GM18505 (cell line): Measurements from ENCODE around the gene C1S.
"Not testable (repeated sequence)": the region's sequence is repeated elsewhere in the genome, so short reads cannot be mapped to it uniquely, and the experiment has no call there.

ENCODE experiments used
- ATAC-seq: cut with Tn5 transposase; IDR thresholded peaks from one replicate; pipeline ENCODE4 v1.9.1; 2021; ENCODE audit not compliant: unreplicated experiment
- POLR2A ChIP-seq: IDR thresholded peaks from 4 replicates; pipeline ENCODE4 v1.6.1; 2011; ENCODE audit warnings: borderline replicate concordance; ENCODE audit not compliant: insufficient read depth, insufficient read length; ENCODE audit errors: extremely low read depth

The C1S gene

DNA sequence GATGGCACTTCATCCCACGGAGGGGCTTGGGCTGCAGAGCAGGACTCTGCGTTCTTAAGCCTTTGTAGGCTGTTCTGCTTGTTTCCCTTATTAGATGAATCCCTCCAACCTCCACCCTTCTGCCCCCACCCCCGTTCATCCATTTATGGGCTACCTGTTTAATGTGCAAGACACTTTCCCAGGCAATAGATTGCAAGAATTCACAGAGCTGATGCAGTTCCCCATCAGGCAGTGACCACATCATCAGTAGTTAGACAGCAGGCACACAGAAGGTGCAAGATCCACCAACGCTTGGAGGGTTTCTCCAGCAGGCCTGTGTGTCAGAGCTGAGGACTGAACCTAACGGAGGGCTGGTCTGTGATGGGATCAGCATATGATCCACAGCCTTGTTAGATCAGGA, 33.0 kb downstream of the C1S start:
- no peak for ATAC-seq
- no peak for TF ChIP-seq POLR2A

DNA sequence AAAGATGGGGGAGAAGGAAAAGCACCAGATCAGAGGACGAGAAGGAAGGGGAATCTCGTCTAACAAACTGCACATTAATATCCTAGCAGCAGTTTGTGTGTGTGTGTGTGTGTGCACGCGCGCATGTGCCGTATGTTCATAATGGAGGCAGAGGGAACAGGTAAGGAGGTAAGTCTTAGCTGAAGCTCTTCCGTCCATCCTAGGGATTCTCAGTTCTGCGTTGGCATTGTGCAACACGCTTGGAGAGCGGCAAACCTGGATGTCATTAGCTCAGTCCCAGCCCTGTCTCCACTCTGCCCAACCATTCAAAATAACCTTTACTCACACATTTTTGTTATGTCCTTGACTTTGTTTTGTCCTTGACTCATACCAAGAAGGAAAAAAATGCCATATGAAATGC, 33.4 kb downstream of the C1S start:
- TF ChIP-seq POLR2A, result no peak
- ATAC-seq, result no peak

DNA sequence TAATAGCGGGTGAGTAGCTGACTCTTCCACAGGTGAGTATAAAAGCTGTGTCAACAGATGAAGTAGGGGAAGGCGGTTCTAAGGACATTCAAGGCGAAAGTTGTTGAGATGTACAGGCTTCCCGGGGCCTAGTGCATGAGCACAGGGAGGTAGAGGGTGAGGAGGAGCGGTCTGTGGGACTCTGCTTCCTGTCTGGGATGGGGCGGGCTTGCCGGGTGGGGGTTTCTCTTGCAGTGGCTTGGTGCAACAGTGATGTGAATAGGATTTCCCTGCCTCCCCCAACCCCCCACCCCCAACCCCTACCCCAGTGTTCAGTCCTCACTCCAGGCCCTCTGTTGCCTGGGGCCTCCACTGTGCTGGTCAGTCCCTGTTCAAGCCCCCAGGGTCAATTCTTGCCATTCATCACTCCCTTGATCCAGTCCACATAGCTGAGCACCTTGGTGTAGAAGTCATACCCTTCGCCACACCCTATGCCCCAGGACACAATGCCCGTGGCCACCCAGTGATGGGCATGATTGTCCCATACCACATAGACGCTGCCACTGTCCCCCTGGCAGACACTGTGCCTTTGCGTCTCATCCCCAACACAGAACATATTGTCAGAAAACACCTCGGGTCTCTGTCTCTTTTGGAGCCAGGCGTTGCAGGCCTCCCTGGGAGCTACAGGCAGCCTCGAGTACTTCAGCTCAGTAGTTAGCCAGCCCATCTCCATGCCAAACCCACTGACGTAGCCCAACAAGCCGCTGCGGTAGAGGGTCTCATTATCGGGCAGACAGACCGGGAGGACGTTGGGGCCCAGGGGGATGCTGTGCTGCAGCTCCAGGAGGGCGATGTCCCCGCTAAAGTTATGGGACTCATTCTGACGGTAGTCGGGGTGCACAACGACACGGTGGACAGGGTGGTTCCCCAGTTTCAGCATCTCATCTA, 35.8 kb downstream of the C1S start:
- no peak for TF ChIP-seq POLR2A
- ATAC-seq, result no peak

DNA sequence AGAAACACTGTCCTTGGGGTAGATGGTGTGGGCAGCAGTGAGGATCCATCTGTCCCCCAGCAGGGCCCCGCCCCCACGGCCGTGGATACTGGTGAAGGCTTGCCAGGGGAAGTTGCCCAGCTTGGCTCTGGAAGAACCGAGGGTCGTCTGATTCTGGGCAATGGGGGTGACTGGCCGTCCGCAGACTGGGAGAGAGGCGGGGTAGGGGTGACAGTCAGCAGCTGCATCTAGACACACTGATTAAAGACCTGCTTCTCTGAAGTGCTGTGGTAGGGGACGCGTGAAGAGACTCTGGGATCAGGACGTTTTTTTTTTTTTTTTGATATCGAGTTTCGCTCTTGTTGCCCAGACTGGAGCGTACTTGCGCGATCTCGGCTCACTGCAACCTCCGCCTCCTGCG, 36.5 kb downstream of the C1S start:
- no peak for TF ChIP-seq POLR2A
- no peak for ATAC-seq

DNA sequence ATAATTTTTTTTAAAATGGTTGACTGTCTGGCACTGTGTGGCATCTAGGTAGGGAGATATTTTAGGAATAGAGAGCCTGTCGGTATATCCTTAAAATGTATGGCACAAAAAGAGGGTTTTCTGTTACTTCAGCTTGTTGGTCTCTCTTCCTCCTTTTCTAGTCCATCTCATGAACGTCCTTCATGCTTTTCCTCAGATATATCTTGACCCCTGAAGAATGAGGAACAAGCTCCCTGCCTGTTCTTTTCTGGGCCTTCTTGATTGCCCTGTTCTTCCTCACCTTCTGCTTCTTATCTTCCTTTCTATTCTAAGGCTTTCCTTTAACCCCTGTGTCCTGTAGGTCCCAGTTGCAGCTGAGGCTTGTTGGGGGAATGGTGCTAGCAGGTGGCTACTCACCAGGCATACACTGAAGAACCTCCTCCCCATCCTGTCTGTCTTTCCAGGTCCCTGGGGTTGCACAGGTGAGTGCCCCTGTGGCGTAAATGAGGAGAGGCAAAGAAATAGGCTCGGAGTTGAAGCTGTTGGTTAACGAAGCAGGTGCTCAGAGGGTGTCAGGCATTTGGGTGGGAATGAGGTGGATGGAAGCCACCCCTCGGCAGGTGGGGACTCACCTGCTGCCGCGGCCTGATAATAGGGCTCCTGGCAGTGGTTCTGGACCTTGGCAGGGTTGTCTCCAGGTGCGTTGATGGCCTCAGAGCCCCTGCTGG, 38.9 kb downstream of the C1S start:
- no peak for ATAC-seq
- TF ChIP-seq POLR2A, result no peak

DNA sequence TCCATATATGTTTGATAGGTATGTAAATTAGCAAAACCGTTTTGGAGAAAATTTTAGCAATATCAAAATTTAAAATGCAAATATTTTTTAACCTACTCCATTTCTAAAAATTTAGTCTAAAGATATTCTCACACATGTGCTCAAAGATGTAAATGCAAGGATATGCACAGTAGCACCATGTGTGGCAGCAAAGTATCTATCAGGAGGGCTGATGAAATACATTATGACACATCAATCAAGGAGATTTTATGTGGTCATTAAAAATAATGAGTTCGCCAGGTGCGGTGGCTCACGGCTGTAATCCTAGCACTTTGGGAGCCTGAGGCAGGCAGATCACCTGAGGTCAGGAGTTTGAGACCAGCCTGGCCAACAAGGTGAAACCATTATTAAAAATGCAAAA, 39.7 kb downstream of the C1S start:
- no peak for ATAC-seq
- TF ChIP-seq POLR2A, result no peak

DNA sequence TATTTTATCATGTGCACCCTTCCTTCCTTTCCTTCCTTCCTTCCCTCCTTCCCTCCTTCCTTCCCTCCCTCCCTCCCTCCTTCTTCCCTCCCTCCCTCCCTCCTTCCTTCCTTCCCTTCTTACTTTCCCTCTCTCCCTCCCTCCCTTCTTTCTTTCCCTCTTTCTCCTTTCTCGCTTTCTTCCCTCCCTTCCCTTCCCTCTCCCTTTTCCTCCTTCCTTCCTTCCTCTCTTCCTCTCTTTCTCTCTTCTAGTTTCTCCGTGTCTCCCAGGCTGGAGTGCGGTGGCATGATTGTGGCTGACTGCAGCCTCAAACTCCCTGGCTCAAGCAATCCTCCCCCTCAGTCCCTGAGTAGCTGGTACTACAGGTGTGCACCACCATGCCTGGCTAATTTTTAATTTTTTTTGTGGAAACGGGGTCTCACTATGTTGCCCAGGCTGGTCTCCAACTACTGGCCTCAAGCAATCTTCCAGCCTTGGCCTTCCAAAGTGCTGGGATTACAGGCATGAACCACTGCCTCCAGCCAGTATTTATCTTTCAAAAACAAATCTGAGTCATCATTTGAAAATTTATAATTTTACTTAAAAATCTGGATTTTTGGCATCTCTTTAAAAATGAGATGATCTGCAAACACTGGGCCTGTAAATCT, 40.7 kb downstream of the C1S start:
- no peak for TF ChIP-seq POLR2A
- no peak for ATAC-seq

DNA sequence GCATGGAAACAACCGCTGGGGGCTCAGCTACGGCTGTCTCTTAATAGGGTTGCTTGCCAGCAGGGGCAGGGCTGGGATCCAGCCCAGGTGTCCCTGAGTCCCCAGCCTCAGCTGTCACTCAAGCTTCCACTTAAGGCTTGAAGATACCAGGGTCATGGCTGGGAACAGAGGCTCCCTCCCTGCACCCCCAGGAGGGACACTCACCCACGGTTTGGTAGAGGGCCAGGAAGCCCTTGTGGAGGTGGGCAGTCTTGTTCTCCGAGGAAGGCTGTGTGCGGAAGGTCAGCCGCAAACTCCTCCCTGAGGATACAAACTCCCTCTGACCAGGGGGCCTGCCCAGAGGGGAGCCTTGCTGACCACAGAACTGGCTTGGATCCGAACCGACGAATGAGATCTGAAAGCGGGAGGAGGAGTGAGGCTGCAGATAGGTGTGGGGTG, 41.2 kb downstream of the C1S start:
- TF ChIP-seq POLR2A, result no peak
- no peak for ATAC-seq

DNA sequence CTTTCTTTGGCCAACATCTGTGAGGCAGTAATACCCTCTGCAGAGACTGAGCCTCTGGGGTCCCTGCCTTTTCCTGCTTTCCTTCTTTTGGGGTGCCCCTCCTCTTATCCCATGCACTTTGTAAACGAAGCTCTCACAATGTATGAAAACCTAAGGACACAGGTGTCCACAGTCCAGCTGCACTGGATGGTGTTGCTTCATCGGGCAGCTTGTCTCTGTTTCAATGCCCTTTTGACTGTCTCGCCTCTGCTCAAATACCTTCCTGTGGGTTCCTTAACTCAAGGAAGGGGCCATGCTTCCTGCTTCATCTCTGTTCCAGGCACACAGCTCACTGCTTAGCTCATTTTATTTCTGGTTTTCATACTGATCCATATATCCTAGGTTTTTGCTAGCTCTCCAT, 42.1 kb downstream of the C1S start:
- no peak for TF ChIP-seq POLR2A
- ATAC-seq, result no peak

DNA sequence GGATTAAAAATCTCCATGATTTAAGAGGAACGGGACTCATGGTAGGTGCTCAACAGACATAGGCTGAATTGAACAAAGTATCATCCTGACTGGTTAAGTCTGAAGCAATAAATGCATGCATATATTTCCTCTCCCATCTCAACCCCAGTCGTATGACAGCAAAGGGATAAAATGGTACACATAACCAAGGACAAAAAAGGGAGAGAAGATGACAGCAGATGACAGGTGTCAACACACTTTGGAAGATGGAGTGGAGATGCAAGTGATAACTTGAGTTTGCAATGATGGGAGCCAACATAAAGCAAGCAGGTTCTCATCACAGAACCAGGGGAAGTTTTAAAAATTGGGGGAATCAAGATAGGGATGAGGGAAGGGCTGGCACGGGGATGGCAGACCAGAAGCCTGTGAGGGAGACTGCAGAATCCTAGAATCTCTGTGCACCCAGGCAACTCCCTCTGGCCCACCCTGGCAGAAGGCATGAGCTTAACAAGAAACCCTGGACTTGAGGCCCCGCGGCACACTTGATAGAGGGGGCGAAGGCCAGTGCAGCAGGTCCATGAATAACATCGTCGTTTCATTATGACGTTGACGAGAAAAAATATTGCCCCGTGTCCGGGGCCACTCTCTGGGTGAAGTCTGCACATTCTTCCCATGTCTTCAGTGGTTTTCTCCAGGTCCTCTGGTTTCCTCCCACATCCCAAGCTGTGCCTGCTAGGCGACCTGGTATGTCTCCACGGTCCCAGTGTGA, 43.5 kb downstream of the C1S start:
- no peak for ATAC-seq
- no peak for TF ChIP-seq POLR2A

DNA sequence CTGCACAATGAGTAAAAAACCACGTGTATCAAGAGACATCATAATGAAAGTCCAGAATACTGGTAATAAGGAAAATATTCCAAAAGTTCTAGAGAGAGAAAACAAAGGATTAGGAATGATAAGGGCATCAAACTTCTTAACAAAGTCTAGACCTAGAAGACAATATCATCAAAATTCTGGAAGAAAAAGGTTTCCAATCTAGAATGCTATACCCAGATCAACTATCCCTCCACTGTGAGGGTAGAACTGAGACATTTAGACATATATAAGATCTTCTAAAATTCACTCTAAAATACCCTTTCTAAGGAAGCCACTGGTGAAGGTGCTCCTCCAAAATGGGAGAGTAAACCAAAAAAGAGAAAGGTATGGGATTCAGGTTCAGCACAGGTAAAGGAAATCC, 45.6 kb downstream of the C1S start:
- TF ChIP-seq POLR2A, result no peak
- no peak for ATAC-seq

DNA sequence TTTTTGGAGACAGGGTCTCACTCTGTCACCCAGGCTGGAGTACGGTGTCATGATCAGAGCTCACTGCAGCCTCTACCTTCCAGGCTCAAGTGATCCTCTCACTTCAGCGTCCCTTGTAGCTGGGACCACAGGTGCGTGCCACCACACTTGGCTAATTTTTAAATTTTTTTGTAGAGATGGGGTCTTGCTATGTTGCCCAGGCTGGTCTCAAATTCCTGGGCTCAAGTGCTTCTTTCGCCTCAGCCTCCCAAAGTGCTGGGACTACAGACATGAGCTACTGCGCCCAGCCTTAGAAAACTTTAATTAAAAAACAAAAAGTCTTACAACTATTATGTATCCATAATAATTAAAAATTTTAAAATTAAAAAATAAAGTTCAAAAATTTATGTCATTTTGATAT, 46.7 kb downstream of the C1S start:
- not testable (repeated sequence) for ATAC-seq

DNA sequence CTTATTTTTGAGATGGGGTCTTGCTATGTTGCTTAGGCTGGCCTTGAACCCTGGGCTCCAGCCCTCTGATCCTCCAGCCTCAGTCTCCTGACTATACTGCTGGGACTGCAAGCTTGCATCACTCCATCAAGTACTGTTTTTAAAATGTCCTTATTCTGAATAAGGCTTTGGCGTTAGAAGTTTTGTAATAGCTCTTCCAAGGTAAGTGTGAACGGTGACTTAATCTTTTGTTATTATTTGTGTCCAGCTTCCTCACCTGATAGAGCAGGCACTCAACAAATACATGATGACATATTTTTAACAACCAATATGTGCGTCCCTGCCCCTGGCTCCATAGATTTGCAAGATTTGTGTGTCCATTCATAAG, 47.1 kb downstream of the C1S start:
- no peak for ATAC-seq
- TF ChIP-seq POLR2A, result no peak
